Measurements from ENCODE around the gene SURF6.

DNA sequence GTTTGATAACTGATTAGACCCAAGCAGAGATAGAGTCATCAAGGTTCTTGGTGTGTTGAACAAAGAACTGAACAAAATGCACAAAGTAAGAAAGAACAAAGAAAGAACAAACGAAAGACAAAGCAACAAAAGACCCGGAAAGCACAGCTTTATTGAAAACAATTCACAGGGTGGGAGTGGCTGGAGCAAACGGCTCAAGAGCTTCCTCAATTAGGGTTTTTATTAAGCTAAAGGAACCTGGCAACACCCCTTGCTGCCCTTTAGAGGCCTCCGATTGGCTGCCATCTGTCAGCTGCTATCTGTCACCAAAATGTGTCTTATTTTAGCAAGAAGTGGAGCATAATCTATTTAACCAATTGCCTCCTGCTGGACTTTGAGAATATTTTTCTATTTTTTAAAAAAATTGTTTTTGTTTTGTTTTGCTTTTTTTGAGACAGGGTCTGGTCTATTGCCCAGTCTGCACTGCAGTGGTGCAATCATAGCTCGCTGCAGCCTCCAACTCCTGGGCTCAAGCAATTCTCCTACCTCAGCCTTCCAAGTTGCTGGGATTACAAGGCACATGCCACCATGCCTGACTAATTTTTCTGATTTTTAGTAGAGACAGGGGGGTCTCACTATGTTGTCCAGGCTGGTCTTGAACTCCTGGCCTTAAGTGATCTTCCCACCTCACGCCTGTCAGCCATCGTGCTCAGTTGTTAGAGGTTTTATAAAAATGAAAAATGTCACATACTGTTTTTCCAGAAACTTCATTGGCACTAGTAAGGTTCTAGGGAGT is 53.3 kb downstream of the SURF6 start:
- peak in 1 of 2 donors; percentile 12 for TF ChIP-seq POLR2A (IDR thresholded peaks at IDR 0.05)
- TF ChIP-seq, protein P1, sequence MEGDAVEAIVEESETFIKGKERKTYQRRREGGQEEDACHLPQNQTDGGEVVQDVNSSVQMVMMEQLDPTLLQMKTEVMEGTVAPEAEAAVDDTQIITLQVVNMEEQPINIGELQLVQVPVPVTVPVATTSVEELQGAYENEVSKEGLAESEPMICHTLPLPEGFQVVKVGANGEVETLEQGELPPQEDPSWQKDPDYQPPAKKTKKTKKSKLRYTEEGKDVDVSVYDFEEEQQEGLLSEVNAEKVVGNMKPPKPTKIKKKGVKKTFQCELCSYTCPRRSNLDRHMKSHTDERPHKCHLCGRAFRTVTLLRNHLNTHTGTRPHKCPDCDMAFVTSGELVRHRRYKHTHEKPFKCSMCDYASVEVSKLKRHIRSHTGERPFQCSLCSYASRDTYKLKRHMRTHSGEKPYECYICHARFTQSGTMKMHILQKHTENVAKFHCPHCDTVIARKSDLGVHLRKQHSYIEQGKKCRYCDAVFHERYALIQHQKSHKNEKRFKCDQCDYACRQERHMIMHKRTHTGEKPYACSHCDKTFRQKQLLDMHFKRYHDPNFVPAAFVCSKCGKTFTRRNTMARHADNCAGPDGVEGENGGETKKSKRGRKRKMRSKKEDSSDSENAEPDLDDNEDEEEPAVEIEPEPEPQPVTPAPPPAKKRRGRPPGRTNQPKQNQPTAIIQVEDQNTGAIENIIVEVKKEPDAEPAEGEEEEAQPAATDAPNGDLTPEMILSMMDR (IDR thresholded peaks at IDR 0.05) = no peak
